Hematopoietic multipotent progenitor cell treated with erythropoietin and hydrocortisone succinate and interleukin-3 and kit ligand, for 6 days (in vitro differentiated cells): ENCODE data around the gene NUDT14.

Experiments used
- DNase-seq: peaks from one replicate; pipeline ENCODE4 v3.0.0-alpha.2; 2015

Gene NUDT14

GRCh38 chr14:105180592-105181548 is at the start of gene NUDT14:
NUDT14 (minus strand) TSS chr14:105181312; CDS start chr14:105181209, 103 bp downstream.
- DNase-seq = peak; percentile 77

GRCh38 chr14:105229099-105229655 is 48.1 kb upstream of the NUDT14 start:
- DNase-seq = no peak

GRCh38 chr14:105228562-105228961 is 47.5 kb upstream of the NUDT14 start:
- DNase-seq = no peak

- DNase-seq = no peak
Measured at GRCh38 chr14:105227346-105227745, 46.2 kb upstream of the NUDT14 start.

GRCh38 chr14:105226198-105226597 is 45.1 kb upstream of the NUDT14 start:
- DNase-seq = no peak

GRCh38 chr14:105224845-105225570 is 43.9 kb upstream of the NUDT14 start:
- no peak for DNase-seq

- DNase-seq = no peak
Measured at GRCh38 chr14:105223770-105224544, 42.8 kb upstream of the NUDT14 start.

GRCh38 chr14:105223260-105223659 is 42.1 kb upstream of the NUDT14 start:
- no peak for DNase-seq

GRCh38 chr14:105221598-105222178 is 40.6 kb upstream of the NUDT14 start:
- no peak for DNase-seq

- no peak for DNase-seq
Measured at GRCh38 chr14:105220699-105221597, 39.8 kb upstream of the NUDT14 start.

GRCh38 chr14:105219753-105220152 is 38.6 kb upstream of the NUDT14 start:
- no peak for DNase-seq

- DNase-seq = no peak
Measured at GRCh38 chr14:105219043-105219612, 38.0 kb upstream of the NUDT14 start.

- no peak for DNase-seq
Measured at GRCh38 chr14:105218611-105219010, 37.5 kb upstream of the NUDT14 start.

- DNase-seq = no peak
Measured at GRCh38 chr14:105217774-105218173, 36.7 kb upstream of the NUDT14 start.

- DNase-seq = no peak
Measured at GRCh38 chr14:105216490-105217247, 35.6 kb upstream of the NUDT14 start.

GRCh38 chr14:105215602-105216001 is 34.5 kb upstream of the NUDT14 start:
- DNase-seq = no peak

GRCh38 chr14:105214324-105214915 is 33.3 kb upstream of the NUDT14 start:
- no peak for DNase-seq

- DNase-seq = no peak
Measured at GRCh38 chr14:105213361-105213760, 32.2 kb upstream of the NUDT14 start.

- no peak for DNase-seq
Measured at GRCh38 chr14:105212541-105213300, 31.6 kb upstream of the NUDT14 start.
